GM10248 (cell line): Measurements from ENCODE around the gene MUSK.

Experiments
- CTCF ChIA-PET: fragments of 300-600 bp; sonication (Branson Sonifier 250); formaldehyde crosslinking; extraction: SDS; loops from one replicate; lab custom pipeline; 2021; ENCODE audit warnings: antibody characterized with exemption; lab: Yijun Ruan, JAX
- POLR2A ChIA-PET: fragments of 350-650 bp; sonication (Branson Sonifier 250); formaldehyde crosslinking; extraction: SDS; loops from one replicate; lab custom pipeline; 2020; ENCODE audit warnings: antibody characterized with exemption; lab: Yijun Ruan, JAX
- DNase-seq: peaks from one replicate; pipeline ENCODE4 v3.0.0; 2012; ENCODE audit errors: extremely low spot score
- TF ChIP-seq, protein P1 (sequence below): IDR thresholded peaks from 2 replicates; pipeline ENCODE4 v1.5.1; 2012; ENCODE audit warnings: mild to moderate bottlenecking, low read depth; ENCODE audit errors: extremely low read depth, missing control alignments, control extremely low read depth

Gene MUSK

DNA sequence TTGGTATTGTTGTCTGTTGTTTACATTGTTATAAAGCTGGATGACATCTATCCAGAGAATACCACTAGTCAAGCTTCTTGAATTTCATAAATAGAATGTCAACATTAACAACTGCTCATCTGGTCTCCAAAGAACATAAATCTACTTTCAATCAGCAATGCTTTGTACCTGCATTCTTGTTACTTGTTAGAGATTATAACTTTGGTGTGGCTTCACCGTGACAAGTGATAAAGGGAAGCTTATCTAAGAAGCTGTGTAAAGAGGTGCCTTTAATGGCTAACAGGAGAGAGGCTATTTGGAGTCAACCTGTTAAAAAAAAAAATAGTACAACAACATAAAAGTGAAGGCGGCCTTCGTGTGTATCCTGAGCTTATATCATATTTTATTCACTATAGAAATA lies 41.8 kb downstream of the MUSK start:
- TF ChIP-seq, protein P1, sequence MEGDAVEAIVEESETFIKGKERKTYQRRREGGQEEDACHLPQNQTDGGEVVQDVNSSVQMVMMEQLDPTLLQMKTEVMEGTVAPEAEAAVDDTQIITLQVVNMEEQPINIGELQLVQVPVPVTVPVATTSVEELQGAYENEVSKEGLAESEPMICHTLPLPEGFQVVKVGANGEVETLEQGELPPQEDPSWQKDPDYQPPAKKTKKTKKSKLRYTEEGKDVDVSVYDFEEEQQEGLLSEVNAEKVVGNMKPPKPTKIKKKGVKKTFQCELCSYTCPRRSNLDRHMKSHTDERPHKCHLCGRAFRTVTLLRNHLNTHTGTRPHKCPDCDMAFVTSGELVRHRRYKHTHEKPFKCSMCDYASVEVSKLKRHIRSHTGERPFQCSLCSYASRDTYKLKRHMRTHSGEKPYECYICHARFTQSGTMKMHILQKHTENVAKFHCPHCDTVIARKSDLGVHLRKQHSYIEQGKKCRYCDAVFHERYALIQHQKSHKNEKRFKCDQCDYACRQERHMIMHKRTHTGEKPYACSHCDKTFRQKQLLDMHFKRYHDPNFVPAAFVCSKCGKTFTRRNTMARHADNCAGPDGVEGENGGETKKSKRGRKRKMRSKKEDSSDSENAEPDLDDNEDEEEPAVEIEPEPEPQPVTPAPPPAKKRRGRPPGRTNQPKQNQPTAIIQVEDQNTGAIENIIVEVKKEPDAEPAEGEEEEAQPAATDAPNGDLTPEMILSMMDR = no peak
- ChIA-PET CTCF (interaction anchor here (1.6 kb wide), 1 partner anchor 19 kb away, joined by 3 read pairs; no protein-coding TSS in a partner anchor), POLR2A (no interaction called here)
- no peak for DNase-seq

DNA sequence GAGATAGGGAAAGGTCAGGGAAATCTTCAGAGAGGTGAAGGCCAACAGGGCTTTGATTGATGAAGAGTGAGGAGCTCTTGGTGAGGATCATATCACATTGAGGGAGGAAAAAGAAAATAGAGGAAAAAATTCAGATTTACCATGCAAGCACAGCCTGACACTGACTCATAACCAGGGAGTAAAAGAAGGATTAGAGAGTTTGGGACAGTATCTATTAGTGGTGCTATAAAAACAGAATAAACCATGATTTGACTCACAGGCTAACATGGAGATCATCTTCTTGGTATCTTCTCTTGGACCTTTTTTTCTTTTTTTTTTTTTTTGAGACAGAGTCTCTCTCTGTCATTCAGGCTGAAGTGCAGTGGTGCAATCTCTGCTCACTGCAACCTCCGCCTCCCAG lies 44.4 kb downstream of the MUSK start:
- no peak for DNase-seq
- ChIA-PET POLR2A (interaction anchor here (0.6 kb wide), 1 partner anchor 12 kb away, joined by 3 read pairs; no protein-coding TSS in a partner anchor), CTCF (interaction anchor here (1.5 to 2.5 kb wide), 3 partner anchors 10 to 18 kb away, joined by 3 to 8 read pairs (median 4); no protein-coding TSS in a partner anchor)
- TF ChIP-seq, protein P1 = no peak

DNA sequence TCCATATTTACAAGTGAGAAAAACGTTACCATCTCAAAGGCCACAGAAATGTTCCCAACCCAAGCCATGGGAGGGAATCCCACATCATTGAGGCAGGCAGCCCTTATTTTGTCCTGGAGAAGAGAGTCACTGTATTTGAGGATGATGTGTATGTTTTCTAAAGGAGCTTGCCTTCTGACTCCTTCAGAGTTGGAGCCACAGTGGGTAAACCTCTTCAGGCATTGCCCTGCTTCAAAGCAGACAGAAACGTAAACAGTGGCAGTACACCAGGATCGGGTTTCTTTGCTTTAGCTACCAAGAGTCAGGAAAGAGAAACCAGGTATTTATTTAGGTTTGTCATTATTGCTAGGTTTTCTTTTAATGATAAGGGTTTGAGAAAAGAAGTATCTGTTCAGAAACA lies 45.7 kb downstream of the MUSK start:
- ChIA-PET CTCF (interaction anchor here (1.5 to 2.5 kb wide), 2 partner anchors 12 to 16 kb away, joined by 4 to 8 read pairs; no protein-coding TSS in a partner anchor), POLR2A (no interaction called here)
- TF ChIP-seq, protein P1 = no peak
- DNase-seq = no peak

DNA sequence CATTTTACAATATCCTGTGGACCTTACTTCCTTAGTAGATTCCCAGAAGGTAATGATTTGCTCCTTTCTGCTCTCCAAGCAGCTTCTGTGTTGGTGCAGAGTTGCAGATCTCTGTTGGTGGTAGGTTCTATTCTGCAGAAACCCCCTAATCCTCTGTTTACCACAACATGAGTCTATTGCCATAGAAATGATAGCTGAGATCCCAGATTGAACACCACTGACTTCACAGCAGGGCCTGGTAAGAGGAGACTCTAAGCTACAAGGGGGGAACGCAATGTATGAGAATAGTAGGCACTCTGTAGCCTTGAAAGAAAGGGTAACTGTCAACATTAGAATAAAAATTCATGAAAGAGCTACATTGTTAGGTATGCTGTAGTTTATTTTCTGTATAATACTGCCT lies 59.5 kb downstream of the MUSK start:
- no peak for DNase-seq
- CTCF ChIA-PET = interaction anchor here (0.7 to 0.8 kb wide), 3 partner anchors 12 to 78 kb away, joined by 3 to 4 read pairs (median 3); no protein-coding TSS in a partner anchor
- TF ChIP-seq, protein P1 = no peak
- POLR2A ChIA-PET = no interaction called here

DNA sequence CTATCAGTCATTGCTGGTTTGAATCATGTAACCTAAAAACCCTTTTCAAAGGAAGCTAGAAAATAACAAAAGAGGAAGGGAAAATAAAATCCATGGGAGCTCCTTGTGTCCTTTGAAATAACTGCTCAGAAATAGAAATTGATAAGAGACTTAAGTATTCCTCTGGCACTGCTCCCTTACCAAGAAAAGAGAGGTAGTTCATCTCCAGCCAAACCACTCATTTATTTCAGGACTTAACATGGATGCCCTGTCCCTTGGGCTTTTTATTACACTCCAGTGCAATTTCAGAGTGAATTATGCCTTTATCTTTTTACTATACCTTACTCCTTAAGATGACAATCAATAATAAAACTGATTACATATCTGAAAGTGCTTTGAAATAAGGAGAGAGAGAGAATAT lies 61.0 kb downstream of the MUSK start:
- no peak for DNase-seq
- TF ChIP-seq, protein P1 = no peak
- ChIA-PET POLR2A (no interaction called here), CTCF (interaction anchor here (1.0 kb wide), 1 partner anchor 19 kb away, joined by 3 read pairs; no protein-coding TSS in a partner anchor)

DNA sequence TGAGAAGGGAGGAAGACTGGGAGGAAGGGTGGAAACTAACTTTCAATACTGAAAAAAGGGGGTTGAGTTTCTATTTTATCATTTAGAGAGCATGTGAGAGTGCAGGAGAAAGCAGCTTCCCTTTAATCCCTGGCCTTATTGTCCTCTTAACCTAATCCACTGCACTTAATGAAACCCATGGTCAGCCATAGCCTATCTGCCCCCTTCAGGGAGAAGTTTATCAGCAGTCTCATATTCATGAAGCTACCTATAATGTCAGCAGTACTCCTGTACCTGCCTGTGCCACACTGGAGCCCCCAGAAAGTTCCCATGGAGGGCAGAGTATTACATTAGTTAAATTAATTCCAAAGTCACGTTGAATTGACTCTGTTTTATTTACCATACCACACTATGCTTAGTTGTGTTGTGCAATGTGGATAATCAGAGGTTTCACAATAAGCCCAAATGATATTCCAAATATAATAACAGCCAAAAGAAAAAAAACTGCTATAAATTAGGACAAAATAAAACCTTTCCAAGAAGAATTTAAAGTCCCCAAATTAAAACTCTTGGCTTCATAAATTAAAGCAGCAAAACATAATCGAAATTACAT lies 62.9 kb downstream of the MUSK start:
- no peak for DNase-seq
- POLR2A ChIA-PET = no interaction called here
- TF ChIP-seq, protein P1 = no peak
- CTCF ChIA-PET = interaction anchor here (1.4 kb wide), 1 partner anchor 19 kb away, joined by 3 read pairs; no protein-coding TSS in a partner anchor
